Fibroblast of mammary gland (primary cell): ENCODE results near the gene NHLH1.

Source experiments
- DNase-seq: peaks from one replicate; pipeline ENCODE4 v3.0.0-alpha.2; 2010; ENCODE audit warnings: low read depth
- H3K4me3 ChIP-seq: 2 replicates; pipeline ENCODE4 v1.5.1; 2011; ENCODE audit warnings: low read depth, mild to moderate bottlenecking, low read length, moderate library complexity; ENCODE audit not compliant: control insufficient read depth
- CTCF ChIP-seq: conservative IDR thresholded peaks from 2 replicates; pipeline ENCODE4 v1.5.1; 2011; ENCODE audit warnings: low read depth, low read length, inconsistent platforms; ENCODE audit not compliant: control insufficient read depth, insufficient read depth

Gene NHLH1

GRCh38 chr1:160366731-160367515 lies at the start of gene NHLH1:
NHLH1 (plus strand) TSS chr1:160367071; CDS start chr1:160370732, 3,661 bp downstream.
- TF ChIP-seq CTCF: no peak
- no peak for DNase-seq
- H3K4me3 ChIP-seq: no peak within 1 kb of the TSS

GRCh38 chr1:160322831-160323230 lies 44.0 kb upstream of the NHLH1 start:
- no peak for DNase-seq
- no peak for TF ChIP-seq CTCF
- no peak overlapping the region for H3K4me3 ChIP-seq

- DNase-seq: no peak
- H3K4me3 ChIP-seq: no peak overlapping the region
- TF ChIP-seq CTCF: no peak
These were observed 41.6 kb upstream of the NHLH1 start for GRCh38 chr1:160325252-160325651.

GRCh38 chr1:160326418-160326817 lies 40.5 kb upstream of the NHLH1 start:
- DNase-seq: no peak
- TF ChIP-seq CTCF: no peak
- H3K4me3 ChIP-seq: no peak overlapping the region

- no peak overlapping the region for H3K4me3 ChIP-seq
- TF ChIP-seq CTCF: no peak
- no peak for DNase-seq
These were observed 38.7 kb upstream of the NHLH1 start for GRCh38 chr1:160328184-160328583.

- DNase-seq: no peak
- TF ChIP-seq CTCF: no peak
- H3K4me3 ChIP-seq: no peak overlapping the region
These were observed 36.8 kb upstream of the NHLH1 start for GRCh38 chr1:160330119-160330518.
